ENCODE results near the gene ADGRG6.
"Not testable (repeated sequence)": the region's sequence is repeated elsewhere in the genome, so short reads cannot be mapped to it uniquely, and the experiment has no call there.

Gene ADGRG6

DNA sequence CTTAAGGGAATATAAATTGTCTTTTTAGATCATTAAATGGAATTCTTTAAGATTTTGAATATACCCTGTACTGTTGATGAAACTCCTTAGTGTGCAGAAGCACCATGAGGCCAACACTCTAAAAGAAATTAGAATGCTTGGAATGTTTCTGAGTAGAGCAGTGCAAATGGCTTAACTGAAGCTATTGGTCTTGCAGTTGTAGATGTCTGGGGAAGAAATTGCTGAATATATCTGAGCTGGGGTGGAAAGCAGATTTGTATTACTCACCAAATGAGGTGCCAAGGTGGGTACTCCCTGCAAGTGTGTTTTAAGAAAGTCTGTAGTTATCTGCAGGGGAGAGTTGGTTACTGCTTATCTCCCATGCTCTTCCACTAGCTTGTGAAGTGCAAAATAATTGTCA lies 119.0 kb downstream of the ADGRG6 start:
- DNase-seq (ENCODE audit: insufficient read length, low spot score) = no peak
- TF ChIP-seq, protein P1, sequence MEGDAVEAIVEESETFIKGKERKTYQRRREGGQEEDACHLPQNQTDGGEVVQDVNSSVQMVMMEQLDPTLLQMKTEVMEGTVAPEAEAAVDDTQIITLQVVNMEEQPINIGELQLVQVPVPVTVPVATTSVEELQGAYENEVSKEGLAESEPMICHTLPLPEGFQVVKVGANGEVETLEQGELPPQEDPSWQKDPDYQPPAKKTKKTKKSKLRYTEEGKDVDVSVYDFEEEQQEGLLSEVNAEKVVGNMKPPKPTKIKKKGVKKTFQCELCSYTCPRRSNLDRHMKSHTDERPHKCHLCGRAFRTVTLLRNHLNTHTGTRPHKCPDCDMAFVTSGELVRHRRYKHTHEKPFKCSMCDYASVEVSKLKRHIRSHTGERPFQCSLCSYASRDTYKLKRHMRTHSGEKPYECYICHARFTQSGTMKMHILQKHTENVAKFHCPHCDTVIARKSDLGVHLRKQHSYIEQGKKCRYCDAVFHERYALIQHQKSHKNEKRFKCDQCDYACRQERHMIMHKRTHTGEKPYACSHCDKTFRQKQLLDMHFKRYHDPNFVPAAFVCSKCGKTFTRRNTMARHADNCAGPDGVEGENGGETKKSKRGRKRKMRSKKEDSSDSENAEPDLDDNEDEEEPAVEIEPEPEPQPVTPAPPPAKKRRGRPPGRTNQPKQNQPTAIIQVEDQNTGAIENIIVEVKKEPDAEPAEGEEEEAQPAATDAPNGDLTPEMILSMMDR (IDR thresholded peaks at IDR 0.05; ENCODE audit: insufficient read depth, missing control alignments) = no peak
- no peak for FAIRE-seq

DNA sequence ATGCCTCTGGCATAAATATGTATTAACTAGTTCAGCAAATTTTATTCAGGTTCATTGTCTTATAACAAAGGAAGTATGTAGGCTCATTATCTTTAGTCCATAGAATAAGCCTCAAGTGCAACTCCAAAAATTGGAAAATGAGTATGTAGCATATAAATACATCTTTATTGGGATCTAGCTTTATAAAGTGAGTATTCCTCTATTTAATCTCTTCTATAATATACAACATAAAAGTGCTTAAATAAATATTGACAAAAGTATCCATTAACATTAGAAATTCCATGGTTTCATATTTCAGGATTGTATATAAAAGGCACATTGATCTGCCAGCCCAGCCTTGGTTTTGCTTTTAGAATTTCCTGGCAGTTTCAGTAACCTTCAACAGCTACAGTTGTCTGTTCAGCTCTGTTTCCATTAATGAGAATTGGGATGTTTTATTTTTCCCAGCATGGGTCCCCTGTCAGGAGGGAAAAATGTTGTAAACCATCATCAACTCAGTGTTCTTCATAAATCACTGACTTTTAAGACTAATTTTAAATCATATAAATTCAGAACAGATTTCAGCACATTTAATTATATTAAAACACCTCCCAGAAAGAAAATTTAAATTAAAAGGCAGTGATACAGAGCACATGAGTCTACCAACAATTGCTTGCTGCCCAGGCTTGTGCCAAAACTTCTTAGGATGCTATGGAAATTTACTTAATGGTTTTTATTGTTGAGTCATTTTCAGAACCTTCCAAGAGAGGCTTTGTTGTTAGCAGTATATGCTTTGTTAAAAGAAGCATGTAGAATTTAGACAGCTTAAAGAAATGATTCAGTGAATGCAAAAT lies 119.7 kb downstream of the ADGRG6 start:
- DNase-seq (ENCODE audit: insufficient read length, low spot score) = no peak
- FAIRE-seq = no peak
- TF ChIP-seq, protein P1 (IDR thresholded peaks at IDR 0.05; ENCODE audit: insufficient read depth, missing control alignments) = no peak

DNA sequence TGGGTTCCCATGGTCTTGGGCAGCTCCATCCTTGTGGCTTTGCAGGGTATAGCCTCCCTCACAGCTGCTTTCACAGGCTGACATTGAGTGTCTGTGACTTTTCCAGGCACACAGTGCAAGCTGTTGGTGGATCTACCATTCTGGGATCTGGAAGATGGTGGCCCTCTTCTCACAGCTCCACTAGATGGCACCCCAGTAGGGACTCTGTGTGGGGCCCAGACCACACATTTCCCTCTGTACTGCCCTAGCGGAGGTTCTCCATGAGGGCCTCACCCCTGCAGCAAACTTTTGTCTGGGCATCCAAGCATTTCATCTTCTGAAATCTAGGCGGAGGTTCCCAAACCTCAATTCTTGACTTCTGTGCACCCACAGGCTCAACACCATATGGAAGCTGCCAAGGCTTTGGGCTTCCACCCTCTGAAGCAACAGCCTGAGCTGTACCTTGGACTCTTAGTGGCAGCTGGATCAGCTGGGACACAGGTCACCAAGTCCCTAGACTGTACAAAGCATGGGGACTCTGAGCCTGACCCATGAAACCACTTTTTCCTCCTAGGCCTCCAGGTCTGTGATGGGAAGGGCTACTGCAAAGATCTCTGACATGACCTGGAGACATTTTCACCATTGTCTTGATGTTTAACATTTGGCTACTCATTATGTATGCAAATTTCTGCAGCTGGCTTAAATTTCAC lies 124.8 kb downstream of the ADGRG6 start:
- not testable (repeated sequence) for DNase-seq (ENCODE audit: insufficient read length, low spot score); FAIRE-seq

DNA sequence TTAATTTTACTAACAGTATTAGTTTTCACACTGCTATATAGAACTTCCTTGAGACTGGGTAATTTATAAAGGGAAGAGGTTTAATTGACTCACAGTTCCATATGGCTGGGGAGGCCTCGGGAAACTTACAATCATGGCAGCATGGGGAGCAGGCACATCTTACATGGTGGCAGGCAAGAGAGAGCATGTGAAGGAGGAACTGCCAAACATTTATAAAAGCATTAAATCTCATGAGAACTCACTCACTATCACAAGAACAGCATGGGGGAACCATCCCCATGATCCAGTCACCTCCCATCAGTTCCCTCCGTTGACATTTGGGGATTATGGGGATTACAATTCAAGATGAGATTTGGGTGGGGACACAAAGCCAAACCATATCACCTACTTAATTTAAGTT lies 126.7 kb downstream of the ADGRG6 start:
- not testable (repeated sequence) for DNase-seq (ENCODE audit: insufficient read length, low spot score); FAIRE-seq

DNA sequence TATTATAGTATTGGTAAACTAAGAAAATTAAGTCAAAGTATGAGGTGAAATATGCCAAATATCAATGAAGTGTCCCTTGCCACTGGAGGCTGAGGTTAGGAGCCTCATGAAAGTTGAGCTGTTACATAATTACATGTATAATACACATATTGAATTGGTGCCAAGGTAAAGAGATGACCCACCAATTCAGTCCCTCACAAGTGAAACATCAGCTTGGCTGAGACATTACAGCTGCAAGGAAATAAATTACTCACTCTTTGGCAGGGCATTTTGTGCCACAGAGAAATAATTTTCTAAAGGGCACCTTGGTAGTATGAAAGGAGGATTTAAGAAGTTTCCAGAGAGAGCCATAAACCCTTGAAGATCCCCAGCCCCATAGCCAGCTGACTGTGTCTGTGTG lies 127.4 kb downstream of the ADGRG6 start:
- DNase-seq (ENCODE audit: insufficient read length, low spot score) = no peak
- FAIRE-seq = no peak
- TF ChIP-seq, protein P1 (IDR thresholded peaks at IDR 0.05; ENCODE audit: insufficient read depth, missing control alignments) = no peak

DNA sequence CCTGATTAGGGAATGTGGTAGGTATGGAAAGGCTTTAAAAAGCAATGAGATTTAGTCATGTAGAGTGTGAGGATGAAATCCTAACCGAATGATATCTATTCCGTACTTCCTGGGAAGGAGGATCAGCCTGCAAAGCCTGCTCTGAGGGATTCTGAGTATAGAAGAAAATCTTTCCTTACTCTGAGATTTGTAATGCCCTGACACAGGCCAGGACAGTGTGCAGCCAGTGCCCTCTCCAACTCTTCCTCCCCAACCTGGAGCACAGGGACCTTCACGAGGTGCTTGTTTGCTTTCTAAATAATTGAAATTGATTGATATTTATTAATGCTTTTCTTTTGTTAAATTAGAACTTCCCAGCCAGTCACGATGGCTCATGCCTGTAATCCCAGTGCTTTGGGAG lies 131.6 kb downstream of the ADGRG6 start:
- TF ChIP-seq, protein P1 (IDR thresholded peaks at IDR 0.05; ENCODE audit: insufficient read depth, missing control alignments) = no peak
- DNase-seq (ENCODE audit: insufficient read length, low spot score) (no peak), FAIRE-seq (no peak)

DNA sequence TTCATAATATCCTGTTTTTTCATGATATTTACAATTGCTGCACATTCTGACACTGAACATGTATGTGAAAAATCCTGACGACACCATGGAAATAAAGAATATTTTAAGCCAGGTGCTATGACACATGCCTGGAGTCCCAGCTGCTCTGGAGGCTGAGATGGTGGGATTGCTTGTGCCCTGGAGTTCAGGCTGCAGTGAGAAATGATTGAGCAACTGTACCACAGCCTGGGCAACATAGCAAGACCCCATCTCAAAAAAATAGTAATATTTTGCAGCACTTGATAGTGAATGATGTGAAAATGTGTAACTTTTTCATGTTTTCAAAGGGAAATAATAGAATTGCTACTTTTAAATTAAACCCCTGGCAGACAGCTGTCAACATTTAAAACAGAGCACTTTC lies 137.1 kb downstream of the ADGRG6 start:
- TF ChIP-seq, protein P1 (IDR thresholded peaks at IDR 0.05; ENCODE audit: insufficient read depth, missing control alignments) = no peak
- no peak for FAIRE-seq
- no peak for DNase-seq (ENCODE audit: insufficient read length, low spot score)

DNA sequence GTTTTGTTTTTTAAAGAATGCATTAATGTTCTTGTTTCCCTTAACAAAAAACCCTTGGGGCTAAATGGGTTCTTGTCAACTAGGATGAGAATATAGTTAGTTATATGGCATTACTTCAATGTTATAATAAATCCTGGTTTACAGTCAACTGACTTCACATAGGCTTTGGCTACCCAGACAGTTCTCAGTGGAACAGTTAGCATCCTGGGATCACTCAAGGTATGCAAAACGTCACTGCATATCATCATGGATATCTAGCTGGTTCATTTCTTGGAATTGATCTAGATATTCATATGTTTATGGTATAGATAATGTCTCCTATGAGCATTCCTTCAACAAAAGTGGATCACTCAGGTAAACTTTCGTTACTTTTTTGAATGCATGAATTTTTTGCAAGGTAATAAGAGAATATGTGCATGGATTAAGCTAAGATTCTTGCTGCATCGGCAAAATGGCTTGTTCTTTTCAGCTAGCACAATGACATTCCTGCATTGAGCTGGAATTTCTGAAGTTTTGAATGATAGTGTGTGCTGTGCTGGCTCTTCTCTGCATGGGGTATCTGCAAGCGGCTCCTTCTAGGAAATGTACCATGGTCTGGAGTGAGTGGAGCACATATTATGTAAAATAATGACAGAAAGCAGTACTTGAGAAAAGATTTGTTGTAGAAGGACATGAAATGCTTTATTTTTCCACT lies 138.9 kb downstream of the ADGRG6 start:
- no peak for FAIRE-seq
- no peak for DNase-seq (ENCODE audit: insufficient read length, low spot score)
- TF ChIP-seq, protein P1 (IDR thresholded peaks at IDR 0.05; ENCODE audit: insufficient read depth, missing control alignments) = no peak

Data from D721Med (cell line).